Measurements from ENCODE around the gene DNAL1.

- no peak for TF ChIP-seq FOXM1 (IDR thresholded peaks at IDR 0.05; ENCODE audit: borderline replicate concordance)
- no peak for TF ChIP-seq LEF1 (IDR thresholded peaks at IDR 0.05; ENCODE audit: borderline replicate concordance)
- TF ChIP-seq ARNT (IDR thresholded peaks at IDR 0.05) = no peak
Observed at GRCh38 chr14:73651005-73651404, 6.2 kb downstream of the DNAL1 start.
